ENCODE results near the gene COL2A1. TPM values are rescaled to one million over a fixed set of nuclear protein-coding genes. Genes with fewer than 3 reads are reported as not detected.

COL2A1 gene
- total RNA-seq, 3 donors from 2014 or later (not counting 1 experiment from before 2014, with no cell fraction given), result not detected

GRCh38 chr12:48041591-48042423 lies 37.5 kb upstream of the COL2A1 start:
- H3K4me1 ChIP-seq (ENCODE audit: control insufficient read depth, insufficient read depth, low read length), result no peaks in the 10 kb centered on the region
- WGBS (ENCODE audit: insufficient coverage), result 97% methylated on average over 4 of the region's 5 CpGs
- no peak for TF ChIP-seq CTCF (IDR thresholded peaks at IDR 0.05)
- peaks cover 25% of the 10 kb centered on the region for H3K36me3 ChIP-seq (ENCODE audit: control insufficient read depth, insufficient read depth, low read length)
- no peak overlapping the region for H3K4me3 Mint-ChIP-seq
- no peak overlapping the region for H3K4me3 ChIP-seq (ENCODE audit: low read length)
- no peaks in the 10 kb centered on the region for H3K9me3 Mint-ChIP-seq
- intact Hi-C loops (cut with micrococcal nuclease), result no loop called here
- DNase-seq (no peak), ATAC-seq (no peak)
- no peaks in the 10 kb centered on the region for H3K27me3 Mint-ChIP-seq (ENCODE audit: low read depth in 2 of 2)
- H3K36me3 Mint-ChIP-seq, result peaks cover 15% of the 10 kb centered on the region
- H3K27ac ChIP-seq (ENCODE audit: low read length), result no peak overlapping the region
- no peaks in the 10 kb centered on the region for H3K27me3 ChIP-seq (ENCODE audit: control insufficient read depth, insufficient read depth, low read length)
- no peaks in the 10 kb centered on the region for H3K9me3 ChIP-seq (ENCODE audit: control insufficient read depth, insufficient read depth, low read length)
- peaks cover 9 to 14% of the 10 kb centered on the region in 2 donors for H3K4me1 Mint-ChIP-seq
- H3K27ac Mint-ChIP-seq, result no peak overlapping the region

GRCh38 chr12:48040354-48040753 lies 36.1 kb upstream of the COL2A1 start:
- Histone ChIP-seq H3K36me3 (ENCODE audit: control insufficient read depth, insufficient read depth, low read length) (peaks cover 12% of the 10 kb centered on the region), H3K4me3 (ENCODE audit: low read length) (no peak overlapping the region), H3K27me3 (ENCODE audit: control insufficient read depth, insufficient read depth, low read length) (no peaks in the 10 kb centered on the region), H3K9me3 (ENCODE audit: control insufficient read depth, insufficient read depth, low read length) (no peaks in the 10 kb centered on the region), H3K4me1 (ENCODE audit: control insufficient read depth, insufficient read depth, low read length) (no peaks in the 10 kb centered on the region), H3K27ac (ENCODE audit: low read length) (no peak overlapping the region)
- TF ChIP-seq CTCF (IDR thresholded peaks at IDR 0.05), result no peak
- DNase-seq, result no peak
- Mint-ChIP-seq H3K4me3 (no peak overlapping the region), H3K27ac (no peak overlapping the region), H3K27me3 (ENCODE audit: low read depth in 2 of 2) (no peaks in the 10 kb centered on the region), H3K36me3 (peaks cover 8% of the 10 kb centered on the region), H3K4me1 (peaks cover 9 to 14% of the 10 kb centered on the region in 2 donors), H3K9me3 (no peaks in the 10 kb centered on the region)
- WGBS (ENCODE audit: insufficient coverage), result 91% methylated on average over 2 of the region's 3 CpGs
- no peak for ATAC-seq
- intact Hi-C loops (cut with micrococcal nuclease), result no loop called here

DNA sequence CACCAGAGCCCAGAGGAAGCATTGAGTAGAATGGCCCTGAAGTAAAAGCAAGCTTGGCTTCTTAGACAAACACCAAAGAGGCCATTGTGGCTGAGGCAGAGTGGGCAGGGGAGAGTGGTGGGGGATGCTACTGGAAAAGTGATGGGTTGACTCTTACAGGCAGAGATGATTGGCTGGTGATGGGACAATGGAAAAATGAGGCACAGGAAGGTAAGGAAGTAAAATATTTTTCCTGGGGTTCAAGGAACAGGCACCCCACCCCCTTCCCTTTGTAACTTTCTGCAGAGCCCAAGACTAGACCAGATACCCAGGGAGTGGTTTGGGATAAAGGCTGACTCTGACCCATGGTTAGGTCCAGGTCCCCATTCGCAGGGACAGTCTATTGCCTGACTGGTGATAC lies 34.9 kb upstream of the COL2A1 start:
- Mint-ChIP-seq H3K9me3 (no peaks in the 10 kb centered on the region), H3K27me3 (ENCODE audit: low read depth in 2 of 2) (no peaks in the 10 kb centered on the region), H3K27ac (no peak overlapping the region), H3K36me3 (peaks cover 8% of the 10 kb centered on the region), H3K4me1 (peaks cover 9 to 14% of the 10 kb centered on the region in 2 donors), H3K4me3 (no peak overlapping the region)
- H3K27me3 ChIP-seq (ENCODE audit: control insufficient read depth, insufficient read depth, low read length), result no peaks in the 10 kb centered on the region
- TF ChIP-seq CTCF (IDR thresholded peaks at IDR 0.05), result no peak
- ATAC-seq (no peak), DNase-seq (no peak)
- WGBS (ENCODE audit: insufficient coverage), result 100% methylated on average over 1 of the region's 1 CpG
- H3K4me3 ChIP-seq (ENCODE audit: low read length), result no peak overlapping the region
- peaks cover 3% of the 10 kb centered on the region for H3K36me3 ChIP-seq (ENCODE audit: control insufficient read depth, insufficient read depth, low read length)
- no peaks in the 10 kb centered on the region for H3K4me1 ChIP-seq (ENCODE audit: control insufficient read depth, insufficient read depth, low read length)
- no peaks in the 10 kb centered on the region for H3K9me3 ChIP-seq (ENCODE audit: control insufficient read depth, insufficient read depth, low read length)
- intact Hi-C loops (cut with micrococcal nuclease), result no loop called here
- no peak overlapping the region for H3K27ac ChIP-seq (ENCODE audit: low read length)
